Lung (tissue), 16 donors: ENCODE data around the gene SARNP. TPM values are rescaled to one million over a fixed set of nuclear protein-coding genes. Genes with fewer than 3 reads are reported as not detected.
A peak's percentile ranks its signal among the peaks of the same experiment; 100 is the strongest.
"Not testable (repeated sequence)": the region's sequence is repeated elsewhere in the genome, so short reads cannot be mapped to it uniquely, and the experiment has no call there.

Experiments used
- ATAC-seq: fragments of 200-7000 bp; cut with Tn5 transposase; one replicate; pipeline ENCODE4 v1.9.1; 2020; ENCODE audit warnings: moderate number of reproducible peaks; ENCODE audit not compliant: insufficient read depth, low FRiP score
- DNase-seq, 3 donors: peaks; one replicate each; pipeline ENCODE4 v3.0.0-alpha.2; 2013 to 2017
- H3K27ac ChIP-seq, 2 donors: one replicate each; pipeline ENCODE4 v1.5.1; 2013; ENCODE audit warnings: mild to moderate bottlenecking in 2 of 2, moderate library complexity in 2 of 2, control low read depth in 1 of 2, inconsistent platforms in 1 of 2, low read depth in 1 of 2, low read length in 1 of 2
- H3K27me3 ChIP-seq, 3 donors: one replicate each; pipeline ENCODE4 v1.5.1; 2013; ENCODE audit warnings: low read length in 2 of 3; ENCODE audit not compliant: control insufficient read depth in 3 of 3, insufficient read depth in 3 of 3
- H3K36me3 ChIP-seq, 4 donors: one replicate each; pipeline ENCODE4 v1.5.1; 2013; ENCODE audit warnings: low read length in 4 of 4, mild to moderate bottlenecking in 1 of 4, moderate library complexity in 1 of 4; ENCODE audit not compliant: control insufficient read depth in 4 of 4, insufficient read depth in 4 of 4
- H3K4me1 ChIP-seq, 5 donors: one replicate each; pipeline ENCODE4 v1.5.1; 2013; ENCODE audit warnings: low read length in 5 of 5, mild to moderate bottlenecking in 2 of 5, moderate library complexity in 1 of 5; ENCODE audit not compliant: control insufficient read depth in 5 of 5, insufficient read depth in 5 of 5
- H3K4me3 ChIP-seq: one replicate; pipeline ENCODE4 v1.5.1; 2013; ENCODE audit warnings: mild to moderate bottlenecking, control low read depth, moderate library complexity
- H3K9ac ChIP-seq, 2 donors: one replicate each; pipeline ENCODE4 v1.5.1; 2013; ENCODE audit warnings: low read length in 2 of 2, control low read depth in 1 of 2; ENCODE audit not compliant: insufficient read depth in 1 of 2
- H3K9me3 ChIP-seq, 4 donors: one replicate each; pipeline ENCODE4 v1.5.1; 2013; ENCODE audit warnings: low read length in 3 of 4, mild to moderate bottlenecking in 1 of 4, moderate library complexity in 1 of 4; ENCODE audit not compliant: control insufficient read depth in 4 of 4, insufficient read depth in 3 of 4
- CTCF ChIP-seq: IDR thresholded peaks from 2 replicates; pipeline ENCODE4 v1.5.1; 2012; ENCODE audit warnings: mild to moderate bottlenecking; ENCODE audit errors: control extremely low read depth, extremely low read depth
- WGBS, 2 donors: extraction: QIAGEN DNeasy Blood & Tissue Kit; methylation state at CpG; one replicate each; pipeline ENCODE4 v1.1.7; 2013; 5-methylcytosine and 5-hydroxymethylcytosine counted together
- long read RNA-seq, 5 donors: transcript quantifications; one replicate each; lab custom pipeline, GENCODE V29; 2026
- polyA plus RNA-seq, 2 donors: library from polyadenylated mRNA; stranded (reverse); fragments of 200-250 nt; gene quantifications; one replicate each; pipeline ENCODE4 v1.2.1, GENCODE V29; 2013
- total RNA-seq, 2 donors: library from RNA; depleted of rRNA in 1 of 2; stranded (reverse); fragments of >200 nt in 1 of 2; gene quantifications; one replicate each; pipeline ENCODE4 v1.2.1, GENCODE V29; 2014 to 2021
- donor health status: control.
- donor health status: control.
- donor health status: Bipolar disorder and iron deficiency.
- donor health status: healthy.
- donor health status: DM: yes; HTN: yes; CAD: no.

Gene SARNP
- 10 to 100 TPM; 51.9 to 76.7 TPM for total RNA-seq
- polyA plus RNA-seq = 100 to 1,000 TPM in 1 of 2 donors, 10 to 100 TPM in 1; 87.7 to 102 TPM
- long read RNA-seq, donor 1, transcript SARNP-201 (11 exons, 926 nt) = major isoform, 35 of 51 reads
- long read RNA-seq, donor 1, partial matches to known transcripts = 12 of 51 reads
- long read RNA-seq, donor 1, other reads (novel, unspliced or antisense) = 0 of 51 reads
- long read RNA-seq, donor 2, transcript SARNP-201 (11 exons, 926 nt) = major isoform, 18 of 22 reads
- long read RNA-seq, donor 2, partial matches to known transcripts = 0 of 22 reads
- long read RNA-seq, donor 2, other reads (novel, unspliced or antisense) = 0 of 22 reads
- long read RNA-seq, donor 3, transcript SARNP-201 (11 exons, 926 nt) = major isoform, 25 of 29 reads
- long read RNA-seq, donor 3, partial matches to known transcripts = 0 of 29 reads
- long read RNA-seq, donor 3, other reads (novel, unspliced or antisense) = 0 of 29 reads
- long read RNA-seq, donor 4, transcript SARNP-201 (11 exons, 926 nt) = major isoform, 19 of 23 reads
- long read RNA-seq, donor 4, partial matches to known transcripts = 0 of 23 reads
- long read RNA-seq, donor 4, other reads (novel, unspliced or antisense) = 0 of 23 reads
- long read RNA-seq, donor 5, transcript SARNP-202 (12 exons, 1,163 nt) = minor isoform, 6 of 57 reads
- long read RNA-seq, donor 5, transcript SARNP-201 (11 exons, 926 nt) = major isoform, 40 of 57 reads
- long read RNA-seq, donor 5, partial matches to known transcripts = 8 of 57 reads
- long read RNA-seq, donor 5, other reads (novel, unspliced or antisense) = 0 of 57 reads

GRCh38 chr12:55817345-55818139 lies at the start of gene SARNP, which contains the start of gene ORMDL2:
Gene SARNP, minus strand, starts transcription at chr12:55817724. Its CDS starts 23 bp downstream, at chr12:55817701.
Gene ORMDL2, plus strand, starts transcription at chr12:55818041. Its CDS starts 959 bp downstream, at chr12:55819000.
- WGBS, 2 donors = 0 to 1% methylated on average over 38 of the region's 38 CpGs
- Histone ChIP-seq H3K9me3 (no peaks in the 10 kb centered on the region), H3K4me1 (peaks cover 5 to 21% (median 6%) of the 10 kb centered on the region in 5 donors), H3K36me3 (peaks cover 13 to 27% (median 20%) of the 10 kb centered on the region in 4 donors), H3K27ac (peak within 1 kb of the TSS; percentile 89 to 94), H3K4me3 (peak within 1 kb of the TSS; percentile 79), H3K27me3 (no peaks in the 10 kb centered on the region), H3K9ac (peak within 1 kb of the TSS; percentile 98 to 100)
- ATAC-seq (peak; percentile 98), DNase-seq (peak; percentile 99 to 100 (median 100))
- TF ChIP-seq CTCF = no peak

- H3K27ac ChIP-seq, H3K9ac ChIP-seq, ATAC-seq, DNase-seq, H3K9me3 ChIP-seq, H3K4me3 ChIP-seq, H3K4me1 ChIP-seq, H3K27me3 ChIP-seq, H3K36me3 ChIP-seq: not testable (repeated sequence)
- WGBS, 2 donors = 94 to 100% methylated on average over 3 of the region's 3 CpGs
Observed at GRCh38 chr12:55866454-55867004, 49.0 kb upstream of the SARNP start.

GRCh38 chr12:55865327-55865726 lies 47.8 kb upstream of the SARNP start:
- H3K27ac ChIP-seq = no peak overlapping the region
- no peaks in the 10 kb centered on the region for H3K27me3 ChIP-seq
- H3K9ac ChIP-seq = no peak overlapping the region
- ATAC-seq = no peak
- no peaks in the 10 kb centered on the region for H3K36me3 ChIP-seq
- peaks cover 0 to 3% (median 1%) of the 10 kb centered on the region in 4 donors for H3K9me3 ChIP-seq
- no peak for DNase-seq
- TF ChIP-seq CTCF = no peak
- WGBS, 2 donors = 93% methylated on average over 2 of the region's 2 CpGs
- no peak overlapping the region for H3K4me3 ChIP-seq
- no peaks in the 10 kb centered on the region for H3K4me1 ChIP-seq

GRCh38 chr12:55862931-55863330 lies 45.4 kb upstream of the SARNP start:
- not testable (repeated sequence) for H3K9ac ChIP-seq, H3K4me3 ChIP-seq, H3K4me1 ChIP-seq, H3K36me3 ChIP-seq, H3K27me3 ChIP-seq, DNase-seq, H3K9me3 ChIP-seq, H3K27ac ChIP-seq, ATAC-seq
- WGBS, 2 donors = 95 to 97% methylated on average over 13 of the region's 13 CpGs
